Lung (tissue), 12 donors: ENCODE measurements around the gene MYBPC2. TPM values are rescaled to one million over a fixed set of nuclear protein-coding genes. Genes with fewer than 3 reads are reported as not detected.

Source experiments
- ATAC-seq: fragments of 200-7000 bp; cut with Tn5 transposase; one replicate; pipeline ENCODE4 v1.9.1; 2020; ENCODE audit warnings: moderate number of reproducible peaks; ENCODE audit not compliant: insufficient read depth, low FRiP score
- DNase-seq, 3 donors: peaks; one replicate each; pipeline ENCODE4 v3.0.0-alpha.2; 2013 to 2017
- H3K27ac ChIP-seq, 2 donors: one replicate each; pipeline ENCODE4 v1.5.1; 2013; ENCODE audit warnings: mild to moderate bottlenecking in 2 of 2, moderate library complexity in 2 of 2, control low read depth in 1 of 2, inconsistent platforms in 1 of 2, low read depth in 1 of 2, low read length in 1 of 2
- H3K27me3 ChIP-seq, 3 donors: one replicate each; pipeline ENCODE4 v1.5.1; 2013; ENCODE audit warnings: low read length in 2 of 3; ENCODE audit not compliant: control insufficient read depth in 3 of 3, insufficient read depth in 3 of 3
- H3K36me3 ChIP-seq, 4 donors: one replicate each; pipeline ENCODE4 v1.5.1; 2013; ENCODE audit warnings: low read length in 4 of 4, mild to moderate bottlenecking in 1 of 4, moderate library complexity in 1 of 4; ENCODE audit not compliant: control insufficient read depth in 4 of 4, insufficient read depth in 4 of 4
- H3K4me1 ChIP-seq, 5 donors: one replicate each; pipeline ENCODE4 v1.5.1; 2013; ENCODE audit warnings: low read length in 5 of 5, mild to moderate bottlenecking in 2 of 5, moderate library complexity in 1 of 5; ENCODE audit not compliant: control insufficient read depth in 5 of 5, insufficient read depth in 5 of 5
- H3K4me3 ChIP-seq: one replicate; pipeline ENCODE4 v1.5.1; 2013; ENCODE audit warnings: mild to moderate bottlenecking, control low read depth, moderate library complexity
- H3K9ac ChIP-seq, 2 donors: one replicate each; pipeline ENCODE4 v1.5.1; 2013; ENCODE audit warnings: low read length in 2 of 2, control low read depth in 1 of 2; ENCODE audit not compliant: insufficient read depth in 1 of 2
- H3K9me3 ChIP-seq, 4 donors: one replicate each; pipeline ENCODE4 v1.5.1; 2013; ENCODE audit warnings: low read length in 3 of 4, mild to moderate bottlenecking in 1 of 4, moderate library complexity in 1 of 4; ENCODE audit not compliant: control insufficient read depth in 4 of 4, insufficient read depth in 3 of 4
- CTCF ChIP-seq: IDR thresholded peaks from 2 replicates; pipeline ENCODE4 v1.5.1; 2012; ENCODE audit warnings: mild to moderate bottlenecking; ENCODE audit errors: control extremely low read depth, extremely low read depth
- WGBS, 2 donors: extraction: QIAGEN DNeasy Blood & Tissue Kit; methylation state at CpG; one replicate each; pipeline ENCODE4 v1.1.7; 2013; 5-methylcytosine and 5-hydroxymethylcytosine counted together
- polyA plus RNA-seq, 2 donors: library from polyadenylated mRNA; stranded (reverse); fragments of 200-250 nt; gene quantifications; one replicate each; pipeline ENCODE4 v1.2.1, GENCODE V29; 2013
- total RNA-seq, 2 donors: library from RNA; depleted of rRNA in 1 of 2; stranded (reverse); fragments of >200 nt in 1 of 2; gene quantifications; one replicate each; pipeline ENCODE4 v1.2.1, GENCODE V29; 2014 to 2021
- donor health status: control.
- donor health status: control.
- donor health status: Bipolar disorder and iron deficiency.
- donor health status: healthy.
- donor health status: DM: yes; HTN: yes; CAD: no.

The MYBPC2 gene
- total and polyA plus RNA-seq, 4 donors: 0.04 to 0.91 (median 0.38) TPM

- WGBS, 2 donors: 88% methylated on average over 10 of the region's 10 CpGs
- no peak for ATAC-seq
- Histone ChIP-seq H3K9me3 (peaks cover 0 to under 1% (median 0%) of the 10 kb centered on the region in 4 donors), H3K27me3 (peaks cover 0 to 13% (median 10%) of the 10 kb centered on the region in 3 donors), H3K36me3 (peaks cover 0 to 28% (median under 1%) of the 10 kb centered on the region in 4 donors), H3K27ac (no peak overlapping the region), H3K9ac (no peak overlapping the region), H3K4me3 (no peak overlapping the region), H3K4me1 (no peaks in the 10 kb centered on the region)
- no peak for DNase-seq
- no peak for TF ChIP-seq CTCF
These were observed 52.7 kb downstream of the MYBPC2 start for GRCh38 chr19:50485284-50485955.

- peak in 1 of 3 donors; percentile 23 for DNase-seq
- H3K36me3 ChIP-seq: peaks cover 0 to 12% (median under 1%) of the 10 kb centered on the region in 4 donors
- H3K9ac ChIP-seq: no peak overlapping the region
- H3K4me1 ChIP-seq: peaks cover 0 to 8% (median 0%) of the 10 kb centered on the region in 5 donors
- WGBS, 2 donors: 74 to 76% methylated on average over 18 of the region's 18 CpGs
- H3K27ac ChIP-seq: no peak overlapping the region
- ATAC-seq: no peak
- H3K4me3 ChIP-seq: no peak overlapping the region
- peaks cover 0 to 2% (median 0%) of the 10 kb centered on the region in 4 donors for H3K9me3 ChIP-seq
- H3K27me3 ChIP-seq: peaks cover 0 to 19% (median 18%) of the 10 kb centered on the region in 3 donors
- TF ChIP-seq CTCF: no peak
These were observed 54.3 kb downstream of the MYBPC2 start for GRCh38 chr19:50486823-50487515.

GRCh38 chr19:50488389-50489194 is 55.9 kb downstream of the MYBPC2 start:
- WGBS, 2 donors: 11 to 26% methylated on average over 13 of the region's 13 CpGs
- H3K27me3 ChIP-seq: peaks cover 0 to 31% (median 19%) of the 10 kb centered on the region in 3 donors
- no peak overlapping the region for H3K4me3 ChIP-seq
- peaks cover 0 to 2% (median under 1%) of the 10 kb centered on the region in 4 donors for H3K36me3 ChIP-seq
- H3K27ac ChIP-seq: no peak overlapping the region
- H3K4me1 ChIP-seq: peaks cover 0 to 13% (median 0%) of the 10 kb centered on the region in 5 donors
- H3K9ac ChIP-seq: no peak overlapping the region
- H3K9me3 ChIP-seq: peaks cover 0 to 2% (median 0%) of the 10 kb centered on the region in 4 donors
- ATAC-seq (no peak), DNase-seq (peak in 1 of 3 donors; percentile 13)
- no peak for TF ChIP-seq CTCF
